ENCODE measurements around the gene CCDC117.

The CCDC117 gene

GRCh38 chr22:28798810-28799605 lies 26.5 kb downstream of the CCDC117 start:
- Histone ChIP-seq H3K9me3 (ENCODE audit: insufficient read depth, low read length) (no peaks in the 10 kb centered on the region), H3K36me3 (ENCODE audit: low read length) (peaks cover 32% of the 10 kb centered on the region), H3K4me3 (ENCODE audit: insufficient read depth, low read length, poor library complexity, severe bottlenecking) (peak overlapping the region; percentile 76), H3K4me2 (ENCODE audit: low read depth, low read length, poor library complexity, severe bottlenecking) (peak overlapping the region; percentile 72), H3K79me2 (ENCODE audit: insufficient read depth, low read length) (0 out of 2 replicates have a peak, but pooled peaks cover 6% of the 10 kb centered on the region), H3K9me2 (replicated peaks; ENCODE audit: insufficient read depth, low read length) (no peaks in the 10 kb centered on the region), H3F3A (ENCODE audit: insufficient read depth) (no peaks in the 10 kb centered on the region; the same call in 1 of the 2 replicates), H3K9ac (ENCODE audit: low read length) (peak overlapping the region; percentile 81), H3K27ac (ENCODE audit: low read depth, low read length) (no peak overlapping the region), H4K20me1 (ENCODE audit: low read depth, low read length) (peaks cover 5% of the 10 kb centered on the region), H2AFZ (ENCODE audit: low read depth, low read length, severe bottlenecking) (no peak overlapping the region), H3K27me3 (ENCODE audit: low read length) (no peaks in the 10 kb centered on the region)
- TF ChIP-seq EZH2phosphoT487 (conservative IDR thresholded peaks at IDR 0.05; ENCODE audit: low read length) (no peak), CTCF (IDR thresholded peaks at IDR 0.05; ENCODE audit: insufficient read depth, low read length, poor library complexity, severe bottlenecking) (no peak)

- H3K9me2 ChIP-seq (replicated peaks; ENCODE audit: insufficient read depth, low read length): no peaks in the 10 kb centered on the region
- peak overlapping the region; percentile 76 for H3K4me3 ChIP-seq (ENCODE audit: insufficient read depth, low read length, poor library complexity, severe bottlenecking)
- H2AFZ ChIP-seq (ENCODE audit: low read depth, low read length, severe bottlenecking): peak overlapping the region; percentile 93
- peaks cover 25% of the 10 kb centered on the region for H3K36me3 ChIP-seq (ENCODE audit: low read length)
- no peaks in the 10 kb centered on the region; the same call in none of the 2 replicates for H4K20me1 ChIP-seq (ENCODE audit: low read depth, low read length)
- peak overlapping the region; percentile 72 for H3K4me2 ChIP-seq (ENCODE audit: low read depth, low read length, poor library complexity, severe bottlenecking)
- H3K9me3 ChIP-seq (ENCODE audit: insufficient read depth, low read length): no peaks in the 10 kb centered on the region
- no peak for TF ChIP-seq EZH2phosphoT487 (conservative IDR thresholded peaks at IDR 0.05; ENCODE audit: low read length)
- TF ChIP-seq CTCF (IDR thresholded peaks at IDR 0.05; ENCODE audit: insufficient read depth, low read length, poor library complexity, severe bottlenecking): no peak
- H3F3A ChIP-seq (ENCODE audit: insufficient read depth): no peaks in the 10 kb centered on the region; the same call in 1 of the 2 replicates
- 0 out of 2 replicates have a peak, but pooled peaks cover 6% of the 10 kb centered on the region for H3K79me2 ChIP-seq (ENCODE audit: insufficient read depth, low read length)
- no peaks in the 10 kb centered on the region for H3K27me3 ChIP-seq (ENCODE audit: low read length)
- H3K9ac ChIP-seq (ENCODE audit: low read length): peak overlapping the region; percentile 81
- H3K27ac ChIP-seq (ENCODE audit: low read depth, low read length): no peak overlapping the region
Measured at GRCh38 chr22:28799606-28800307, 27.3 kb downstream of the CCDC117 start.

GRCh38 chr22:28800308-28801041 lies 28.0 kb downstream of the CCDC117 start, which contains the start of gene XBP1:
TSS of gene XBP1 (minus strand) at chr22:28800569.
- H3K9me2 ChIP-seq (replicated peaks; ENCODE audit: insufficient read depth, low read length): no peaks in the 10 kb centered on the region
- peak within 1 kb of the TSS; percentile 93 for H2AFZ ChIP-seq (ENCODE audit: low read depth, low read length, severe bottlenecking)
- H3K4me3 ChIP-seq (ENCODE audit: insufficient read depth, low read length, poor library complexity, severe bottlenecking): peak within 1 kb of the TSS; percentile 76
- H3K9me3 ChIP-seq (ENCODE audit: insufficient read depth, low read length): no peaks in the 10 kb centered on the region
- H4K20me1 ChIP-seq (ENCODE audit: low read depth, low read length): no peaks in the 10 kb centered on the region; the same call in none of the 2 replicates
- no peaks in the 10 kb centered on the region; the same call in 1 of the 2 replicates for H3F3A ChIP-seq (ENCODE audit: insufficient read depth)
- no peak for TF ChIP-seq CTCF (IDR thresholded peaks at IDR 0.05; ENCODE audit: insufficient read depth, low read length, poor library complexity, severe bottlenecking)
- TF ChIP-seq EZH2phosphoT487 (conservative IDR thresholded peaks at IDR 0.05; ENCODE audit: low read length): no peak
- H3K4me2 ChIP-seq (ENCODE audit: low read depth, low read length, poor library complexity, severe bottlenecking): peak within 1 kb of the TSS; percentile 72
- no peaks in the 10 kb centered on the region for H3K27me3 ChIP-seq (ENCODE audit: low read length)
- peak within 1 kb of the TSS; percentile 81 for H3K9ac ChIP-seq (ENCODE audit: low read length)
- H3K36me3 ChIP-seq (ENCODE audit: low read length): peaks cover 18% of the 10 kb centered on the region
- 0 out of 2 replicates have a peak, but pooled peaks cover 6% of the 10 kb centered on the region for H3K79me2 ChIP-seq (ENCODE audit: insufficient read depth, low read length)
- H3K27ac ChIP-seq (ENCODE audit: low read depth, low read length): no peak within 1 kb of the TSS
